ENCODE results near the gene TRHDE. TPM values are rescaled to one million over a fixed set of nuclear protein-coding genes. Genes with fewer than 3 reads are reported as not detected.
A peak's percentile ranks its signal among the peaks of the same experiment; 100 is the strongest.

TRHDE gene
- total and polyA plus RNA-seq, 12 donors = 0.10 to 0.97 (median 0.46) TPM

GRCh38 chr12:72560003-72560769, 288.0 kb downstream of the TRHDE start:
- 37 to 38% methylated on average over 4 of the region's 4 CpGs for WGBS, 2 donors
- H3K27me3 ChIP-seq = no peaks in the 10 kb centered on the region
- TF ChIP-seq, protein P1, sequence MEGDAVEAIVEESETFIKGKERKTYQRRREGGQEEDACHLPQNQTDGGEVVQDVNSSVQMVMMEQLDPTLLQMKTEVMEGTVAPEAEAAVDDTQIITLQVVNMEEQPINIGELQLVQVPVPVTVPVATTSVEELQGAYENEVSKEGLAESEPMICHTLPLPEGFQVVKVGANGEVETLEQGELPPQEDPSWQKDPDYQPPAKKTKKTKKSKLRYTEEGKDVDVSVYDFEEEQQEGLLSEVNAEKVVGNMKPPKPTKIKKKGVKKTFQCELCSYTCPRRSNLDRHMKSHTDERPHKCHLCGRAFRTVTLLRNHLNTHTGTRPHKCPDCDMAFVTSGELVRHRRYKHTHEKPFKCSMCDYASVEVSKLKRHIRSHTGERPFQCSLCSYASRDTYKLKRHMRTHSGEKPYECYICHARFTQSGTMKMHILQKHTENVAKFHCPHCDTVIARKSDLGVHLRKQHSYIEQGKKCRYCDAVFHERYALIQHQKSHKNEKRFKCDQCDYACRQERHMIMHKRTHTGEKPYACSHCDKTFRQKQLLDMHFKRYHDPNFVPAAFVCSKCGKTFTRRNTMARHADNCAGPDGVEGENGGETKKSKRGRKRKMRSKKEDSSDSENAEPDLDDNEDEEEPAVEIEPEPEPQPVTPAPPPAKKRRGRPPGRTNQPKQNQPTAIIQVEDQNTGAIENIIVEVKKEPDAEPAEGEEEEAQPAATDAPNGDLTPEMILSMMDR (IDR thresholded peaks at IDR 0.05) = no peak
- intact Hi-C loops (cut with DNase I) = no loop called here
- H3K27ac ChIP-seq = no peak overlapping the region
- H3K9me3 ChIP-seq = no peaks in the 10 kb centered on the region
- no peaks in the 10 kb centered on the region for H3K4me1 ChIP-seq
- H3K36me3 ChIP-seq = no peaks in the 10 kb centered on the region
- DNase-seq (no peak), ATAC-seq (no peak)
- H3K4me3 ChIP-seq = no peak overlapping the region

- Histone ChIP-seq H3K27me3 (no peaks in the 10 kb centered on the region), H3K36me3 (no peaks in the 10 kb centered on the region)
- no peak for DNase-seq
Measured at GRCh38 chr12:72570601-72571000, 298.4 kb downstream of the TRHDE start.

DNA sequence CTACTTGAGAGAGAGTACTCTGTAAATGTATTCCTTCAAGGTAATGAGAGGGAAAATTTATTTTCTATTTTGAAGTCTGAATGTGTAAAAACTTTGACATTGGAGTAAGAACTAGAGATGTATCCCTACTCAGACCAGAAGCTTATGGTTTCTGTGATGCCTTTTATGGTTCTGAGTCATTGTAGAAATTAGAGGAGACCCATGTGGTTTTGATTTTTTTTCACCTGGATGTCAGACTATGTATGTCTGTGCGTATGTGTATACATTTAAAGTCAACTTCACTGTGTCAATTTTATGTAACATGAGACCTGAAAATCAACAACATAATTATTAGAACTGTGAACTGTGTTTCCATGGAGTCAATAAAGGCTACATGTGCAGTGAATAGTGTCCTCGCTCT, 302.0 kb downstream of the TRHDE start:
- intact Hi-C loops (cut with DNase I) = no loop called here
- no peak overlapping the region for H3K27ac ChIP-seq
- H3K4me1 ChIP-seq = no peaks in the 10 kb centered on the region
- H3K4me3 ChIP-seq = no peak overlapping the region
- no peaks in the 10 kb centered on the region for H3K9me3 ChIP-seq
- DNase-seq (no peak), ATAC-seq (no peak)
- no peaks in the 10 kb centered on the region for H3K27me3 ChIP-seq
- 88 to 91% methylated on average over 2 of the region's 2 CpGs for WGBS, 2 donors
- TF ChIP-seq, protein P1 (IDR thresholded peaks at IDR 0.05) = no peak
- no peaks in the 10 kb centered on the region for H3K36me3 ChIP-seq

More at GRCh38 chr12:72570601-72571000, 298.4 kb downstream of the TRHDE start:
- intact Hi-C loops (cut with DNase I) = no loop called here
- H3K4me1 ChIP-seq = no peaks in the 10 kb centered on the region
- TF ChIP-seq, protein P1 (IDR thresholded peaks at IDR 0.05) = peak in 1 of 9 donors; percentile 23
- no peak overlapping the region for H3K27ac ChIP-seq
- no peaks in the 10 kb centered on the region for H3K9me3 ChIP-seq
- WGBS, 2 donors = 45 to 59% methylated on average over 7 of the region's 7 CpGs
- no peak overlapping the region for H3K4me3 ChIP-seq
- ATAC-seq = no peak

DNA sequence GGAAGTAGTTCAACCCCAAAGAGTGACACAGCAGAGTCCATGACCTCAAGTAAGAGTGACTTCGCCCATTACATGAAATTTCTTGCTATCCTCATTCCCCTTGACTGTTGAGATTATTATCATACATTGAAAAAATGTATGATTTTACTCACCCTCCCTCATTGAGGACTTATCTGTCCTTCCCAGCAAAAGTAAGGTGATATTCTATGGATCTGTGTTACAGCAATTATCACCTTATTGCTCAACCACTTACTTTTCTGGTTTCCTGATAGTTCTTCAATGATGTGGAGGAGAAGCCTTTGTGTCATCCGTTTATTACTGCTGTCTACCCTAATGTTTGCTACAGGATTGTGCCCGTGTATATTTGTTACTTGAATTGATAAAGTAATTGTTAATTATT, 306.2 kb downstream of the TRHDE start:
- ATAC-seq = no peak
- Histone ChIP-seq H3K4me3 (no peak overlapping the region), H3K4me1 (no peaks in the 10 kb centered on the region), H3K9me3 (no peaks in the 10 kb centered on the region), H3K36me3 (no peaks in the 10 kb centered on the region), H3K27ac (no peak overlapping the region), H3K27me3 (no peaks in the 10 kb centered on the region)
- intact Hi-C loops (cut with DNase I) = no loop called here
- no peak for DNase-seq
- 70 to 82% methylated on average over 3 of the region's 3 CpGs for WGBS, 2 donors
- TF ChIP-seq, protein P1 (IDR thresholded peaks at IDR 0.05) = no peak

Measured in heart right ventricle (tissue), 16 donors.